HPDE6-E6E7 (cell line): Measurements from ENCODE around the gene SYK.

ENCODE experiments used
- DNase-seq: peaks from one replicate; pipeline ENCODE4 v3.0.0; 2011; ENCODE audit warnings: missing footprints; ENCODE audit errors: extremely low spot score

Gene SYK

DNA sequence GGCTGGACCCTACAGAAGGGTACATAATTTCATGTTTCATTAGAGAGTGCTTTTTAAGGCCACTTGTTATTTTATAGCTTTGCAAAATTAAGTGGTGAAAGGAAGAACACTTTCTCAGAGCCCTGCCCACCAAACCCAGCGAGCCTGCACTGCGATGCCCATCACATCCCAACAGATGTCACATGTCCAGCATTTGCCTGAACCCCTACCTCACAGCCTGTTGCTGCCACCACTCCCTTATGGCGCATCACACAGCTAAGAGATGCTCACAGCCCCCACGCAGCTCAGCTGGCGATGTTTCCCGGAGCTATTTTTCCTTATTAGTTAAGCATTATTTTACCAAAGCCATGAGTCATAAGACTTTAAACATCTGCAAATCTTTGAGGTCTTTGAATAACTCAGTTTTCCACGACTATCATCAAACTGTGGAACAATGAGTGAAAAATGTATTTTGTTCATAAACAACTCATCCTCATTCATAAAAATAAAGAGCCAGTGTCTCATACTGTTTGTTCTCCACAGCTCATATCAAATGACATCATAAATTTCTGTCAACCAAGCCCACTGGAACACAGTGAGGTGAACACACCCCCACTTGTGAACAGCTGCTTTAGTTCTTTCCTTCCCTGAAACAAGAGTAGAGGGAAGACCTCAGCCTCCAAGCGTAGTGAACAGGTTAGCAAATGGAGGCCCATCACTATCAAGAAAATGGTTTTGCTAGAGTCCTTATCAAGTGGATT lies 104.9 kb downstream of the SYK start:
- no peak for DNase-seq

- no peak for DNase-seq
Observed at GRCh38 chr9:90907056-90907445, 105.4 kb downstream of the SYK start.

DNA sequence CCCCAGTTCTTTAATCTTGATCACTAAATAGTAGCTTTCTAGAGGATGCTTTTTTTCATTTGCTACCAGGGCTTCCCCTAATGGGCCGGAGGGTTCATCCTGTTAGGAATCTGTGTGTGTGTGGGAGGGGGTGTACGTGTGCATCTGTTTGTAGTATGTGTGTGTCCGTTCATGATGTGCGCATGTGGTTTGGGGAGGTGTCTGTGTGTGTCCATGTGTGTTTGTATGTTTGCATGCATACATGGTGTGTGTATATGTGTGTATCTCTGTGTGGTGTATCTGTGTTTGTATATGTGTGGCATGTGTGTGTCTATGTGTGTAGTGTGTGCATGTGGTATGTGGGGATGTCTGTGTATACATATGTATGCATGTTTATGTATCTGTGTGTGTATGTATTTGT lies 106.2 kb downstream of the SYK start:
- DNase-seq: no peak

DNA sequence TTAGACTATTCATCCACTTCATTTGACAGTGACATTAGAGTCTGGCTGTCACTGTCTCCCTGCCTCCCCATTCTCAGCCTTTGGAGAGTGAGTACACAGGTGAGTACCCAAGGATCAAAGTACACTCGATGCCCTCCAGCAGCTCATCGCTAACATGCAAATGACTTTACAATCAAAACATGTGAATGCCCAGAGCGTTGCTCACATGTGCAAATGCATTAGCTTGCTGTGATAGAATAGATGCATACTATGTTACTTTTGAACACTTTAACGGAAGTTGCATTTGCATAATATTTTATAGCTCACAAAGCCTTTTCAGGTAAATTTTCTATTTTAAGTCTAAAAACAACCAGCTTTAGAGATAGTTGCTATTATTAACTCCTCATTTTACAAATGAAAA lies 107.6 kb downstream of the SYK start:
- no peak for DNase-seq

- no peak for DNase-seq
Observed at GRCh38 chr9:90909747-90910283, 108.2 kb downstream of the SYK start.

DNA sequence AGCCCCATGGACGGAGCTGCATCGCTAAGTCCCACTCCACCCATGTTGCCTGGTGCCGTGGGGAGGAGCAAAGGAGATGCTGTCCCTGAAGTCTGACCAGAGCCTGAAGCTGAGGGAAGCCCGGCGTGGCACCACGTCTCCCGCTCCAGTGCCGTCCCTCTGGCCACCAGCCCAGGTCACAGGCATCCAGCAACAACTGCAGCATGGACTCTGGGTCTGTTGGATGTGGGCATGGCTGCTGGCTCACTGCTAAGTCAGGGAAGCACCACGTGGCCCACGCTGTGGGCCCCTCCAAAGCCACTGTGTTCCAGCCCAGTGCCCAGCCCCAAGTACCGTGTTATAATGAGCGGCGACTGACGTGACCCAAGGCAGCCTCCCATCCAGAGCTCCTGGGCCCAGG lies 112.6 kb downstream of the SYK start:
- no peak for DNase-seq

DNA sequence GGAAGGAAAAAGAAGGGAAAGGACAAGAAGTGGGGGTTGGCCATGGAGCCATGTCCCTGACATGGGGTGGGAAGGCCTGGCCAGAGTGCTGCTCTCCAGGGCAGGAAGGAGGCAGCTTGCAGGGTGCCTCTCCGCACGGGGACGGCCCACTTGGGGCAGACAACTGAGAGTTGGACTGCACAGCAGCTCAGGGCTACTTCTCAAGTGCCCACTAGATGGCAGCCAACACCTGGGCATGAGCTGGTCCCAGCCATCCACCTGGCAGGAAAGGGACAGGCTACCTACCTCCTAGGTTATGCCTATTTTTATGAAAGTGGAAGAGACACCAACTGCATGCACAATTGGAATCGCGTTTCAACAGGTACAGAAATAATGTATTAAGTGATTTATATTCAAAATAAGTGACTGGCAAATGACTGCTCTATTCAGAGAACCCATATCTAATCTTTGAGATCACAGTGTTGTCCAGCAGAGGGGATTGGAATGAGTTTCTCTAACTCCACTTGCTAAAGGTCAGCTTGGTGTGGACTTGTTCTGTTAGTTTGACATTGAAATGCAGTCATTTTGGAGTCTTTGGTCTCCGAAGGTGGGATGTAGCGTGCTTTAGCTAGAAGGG lies 113.4 kb downstream of the SYK start:
- peak; percentile 93 for DNase-seq

GRCh38 chr9:90915693-90916092 lies 114.1 kb downstream of the SYK start:
- no peak for DNase-seq

DNA sequence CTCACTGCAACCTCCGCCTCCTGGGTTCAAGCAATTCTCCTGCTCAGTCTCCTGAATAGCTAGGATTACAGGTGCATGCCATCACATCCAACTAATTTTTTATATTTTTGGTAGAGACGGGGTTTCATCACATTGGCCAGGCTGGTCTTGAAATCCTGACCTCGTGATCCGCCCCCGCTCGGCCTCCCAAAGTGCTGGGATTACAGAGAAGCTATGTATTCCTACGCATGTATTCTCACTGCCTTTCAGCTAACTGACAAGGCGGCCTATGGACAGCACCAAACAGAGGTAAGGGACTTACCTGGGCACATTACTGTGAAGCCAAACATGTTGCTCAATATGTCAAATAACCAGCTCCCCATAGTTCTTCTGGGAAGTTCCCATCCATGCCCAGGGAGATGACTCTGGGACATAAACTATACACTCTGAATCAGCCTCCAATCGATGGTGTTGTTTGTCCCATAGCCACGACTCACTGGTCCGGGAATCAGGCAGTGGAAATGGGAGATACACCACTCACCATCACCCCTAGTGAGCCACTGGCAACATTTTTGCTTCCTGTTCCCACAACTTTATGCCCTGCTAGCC lies 114.6 kb downstream of the SYK start:
- DNase-seq: no peak

GRCh38 chr9:90919883-90920282 lies 118.3 kb downstream of the SYK start:
- DNase-seq: no peak

DNA sequence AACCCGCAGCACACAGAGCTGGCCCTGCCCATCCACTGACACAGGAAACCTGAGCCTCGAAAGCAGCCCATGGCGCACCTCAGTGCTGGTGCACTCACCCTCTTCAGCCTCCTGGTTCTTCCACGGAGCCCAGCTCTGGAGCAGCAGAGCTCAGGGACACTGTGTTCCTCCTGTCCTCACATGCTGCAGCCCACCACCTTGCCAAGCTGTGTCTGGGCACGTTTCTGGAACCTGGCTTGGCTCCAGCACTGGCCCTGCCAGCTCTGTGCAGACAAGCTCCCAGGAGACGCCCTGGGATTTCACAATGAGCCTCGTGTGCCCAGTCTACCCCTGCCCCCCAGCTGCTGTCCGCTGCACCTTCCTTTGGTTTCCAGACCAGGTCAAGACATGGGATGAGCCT lies 119.5 kb downstream of the SYK start:
- DNase-seq: peak; percentile 64

GRCh38 chr9:90921969-90922368 lies 120.3 kb downstream of the SYK start:
- DNase-seq: no peak

DNA sequence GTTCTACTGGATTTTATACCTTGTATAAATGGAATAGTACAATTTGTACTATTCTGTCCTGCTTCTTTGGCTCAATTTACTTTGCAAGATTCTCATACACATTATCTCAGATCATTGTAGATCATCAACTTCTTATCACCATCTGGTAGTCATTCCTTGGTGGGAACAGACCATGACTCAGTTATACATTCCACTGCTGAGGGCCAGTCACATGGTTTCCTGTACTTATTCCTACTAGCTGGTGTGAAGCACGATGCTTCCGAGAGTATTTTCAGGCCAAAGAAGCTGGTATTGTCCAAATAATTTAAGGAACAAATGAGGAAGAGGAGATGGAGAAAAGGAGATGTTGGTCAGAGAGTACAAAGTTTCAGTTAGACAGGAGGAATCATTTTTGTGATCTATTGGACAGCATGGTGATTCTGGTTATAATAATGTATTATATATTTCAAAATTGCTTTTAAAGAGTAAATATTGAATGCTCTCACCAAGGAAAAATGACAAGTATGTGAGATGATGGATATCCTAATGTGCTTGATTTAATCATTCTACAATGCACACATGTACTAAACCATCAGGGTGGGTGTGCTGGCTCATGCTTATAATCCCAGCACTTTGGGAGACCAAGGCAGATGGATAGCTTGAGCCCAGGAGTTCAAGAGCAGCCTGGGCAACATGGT lies 124.1 kb downstream of the SYK start:
- no peak for DNase-seq

GRCh38 chr9:90926936-90927335 lies 125.3 kb downstream of the SYK start:
- no peak for DNase-seq

DNA sequence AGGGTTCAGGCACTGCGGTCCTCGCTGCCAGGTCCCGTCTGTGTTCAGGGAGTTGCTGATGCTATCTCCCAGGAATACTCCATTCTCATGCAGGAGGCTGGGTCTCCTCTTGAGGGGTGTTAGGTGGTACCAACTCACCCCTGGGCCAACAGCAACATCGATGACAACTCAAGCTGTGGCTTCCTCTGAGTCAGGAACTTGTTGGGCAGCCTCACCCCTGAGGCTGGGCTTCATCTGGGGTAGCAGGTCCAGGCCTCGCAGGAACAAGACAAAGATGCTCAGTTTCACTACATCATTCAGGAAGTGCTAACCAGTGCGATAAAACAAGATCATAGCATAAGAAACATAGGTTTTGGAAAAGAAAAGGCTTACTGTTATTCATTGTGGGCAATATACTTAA lies 125.9 kb downstream of the SYK start:
- peak; percentile 43 for DNase-seq

GRCh38 chr9:90929626-90930025 lies 128.0 kb downstream of the SYK start:
- DNase-seq: no peak

- DNase-seq: no peak
Observed at GRCh38 chr9:90933468-90933867, 131.8 kb downstream of the SYK start.

DNA sequence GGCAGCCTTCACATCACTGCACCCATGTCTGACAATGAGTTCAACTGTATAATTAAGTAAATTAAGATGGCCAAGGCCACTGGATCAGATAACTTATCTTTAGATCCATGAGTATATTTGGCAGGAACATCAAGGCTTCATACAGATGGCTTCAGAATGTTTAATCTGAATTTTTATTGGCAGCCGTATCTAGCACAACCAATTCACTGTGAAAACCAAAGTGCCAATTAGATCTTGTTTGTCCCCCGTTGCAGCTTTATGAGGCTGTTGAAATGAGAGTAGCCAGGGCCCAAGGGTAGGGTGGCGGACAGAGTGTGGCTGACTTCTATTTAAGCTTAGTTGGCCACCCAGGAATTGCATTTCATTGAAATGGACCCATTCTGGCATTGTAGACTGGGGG lies 137.7 kb downstream of the SYK start:
- DNase-seq: no peak

DNA sequence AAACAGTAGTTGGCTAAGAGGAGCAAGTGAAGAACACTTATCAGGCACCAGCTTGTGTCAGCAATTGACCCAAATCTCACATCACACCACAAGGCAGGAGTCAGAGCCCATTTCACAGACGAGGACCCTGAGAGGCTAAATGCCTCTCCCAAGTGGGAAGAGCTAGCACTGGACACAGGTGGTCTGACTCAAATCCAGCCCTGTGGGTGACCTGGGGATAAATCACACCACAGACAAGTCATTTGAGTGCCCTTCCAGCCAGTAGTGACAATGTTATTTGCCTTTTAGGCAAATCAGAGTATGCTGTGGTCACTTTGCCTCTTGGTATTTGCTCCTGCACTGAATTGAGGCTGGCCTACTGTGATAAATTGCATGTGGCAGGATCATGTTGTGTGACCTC lies 138.7 kb downstream of the SYK start:
- no peak for DNase-seq

GRCh38 chr9:90941661-90942060 lies 140.0 kb downstream of the SYK start:
- DNase-seq: no peak

DNA sequence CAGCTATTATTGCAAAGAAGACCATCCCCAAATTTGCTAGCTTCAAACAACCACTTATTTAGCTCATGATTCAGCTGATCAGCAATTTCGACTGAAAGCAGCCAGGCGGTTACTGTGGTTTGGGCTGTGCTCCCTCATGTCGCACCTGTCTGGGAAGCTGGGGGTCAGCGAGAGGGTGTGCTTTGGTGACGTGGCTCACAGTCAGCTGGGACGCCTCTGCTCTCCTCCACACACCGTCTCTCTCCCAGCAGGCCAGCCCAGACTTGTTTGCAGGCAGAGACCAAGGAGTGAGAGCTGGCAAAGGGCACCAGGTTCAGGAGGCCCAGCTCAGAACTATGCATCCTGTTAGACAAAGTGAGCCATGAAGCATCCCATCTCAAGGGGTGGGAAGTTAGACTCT lies 140.9 kb downstream of the SYK start:
- peak; percentile 99 for DNase-seq

GRCh38 chr9:90943341-90943740 lies 141.7 kb downstream of the SYK start:
- peak; percentile 68 for DNase-seq

DNA sequence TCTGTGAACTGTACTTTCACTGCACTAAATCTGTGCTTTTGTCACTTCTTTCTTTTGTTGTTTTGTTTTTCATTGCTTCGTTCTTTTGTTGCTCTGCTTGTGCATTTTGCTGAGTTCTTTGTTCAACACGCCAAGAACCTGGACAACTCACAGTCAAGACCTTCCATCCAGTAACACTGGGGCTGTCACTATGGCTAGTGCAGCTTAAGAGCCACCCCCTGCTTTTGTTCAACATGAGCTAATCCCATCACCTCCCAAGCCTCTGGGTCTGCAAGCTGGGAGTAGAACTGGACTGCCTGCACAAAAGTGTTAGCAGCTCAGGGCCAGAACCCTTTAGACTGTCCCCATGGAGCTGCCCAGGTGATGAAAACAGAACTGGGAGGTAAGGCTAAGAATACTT lies 143.7 kb downstream of the SYK start:
- no peak for DNase-seq
